Ovary (tissue), 9 donors: ENCODE data around the gene RASSF10. TPM values are rescaled to one million over a fixed set of nuclear protein-coding genes. Genes with fewer than 3 reads are reported as not detected.
A peak's percentile ranks its signal among the peaks of the same experiment; 100 is the strongest.

ENCODE experiments used
- DNase-seq, 5 donors: peaks; one replicate each; pipeline ENCODE4 v3.0.0-alpha.2; 2019 to 2020
- H3K27ac ChIP-seq, 2 donors: fragments of 200-600 bp; one replicate each; pipeline versions ENCODE4 v1.5.1 to v1.8.0; 2019 to 2022
- H3K27me3 ChIP-seq: fragments of 200-600 bp; one replicate; pipeline ENCODE4 v1.8.0; 2022
- H3K36me3 ChIP-seq: fragments of 200-600 bp; sonication (generic); one replicate; pipeline ENCODE4 v1.5.1; 2019
- H3K4me1 ChIP-seq: one replicate; pipeline ENCODE4 v1.8.1; 2013; ENCODE audit warnings: mild to moderate bottlenecking, moderate library complexity; ENCODE audit not compliant: insufficient read depth
- H3K4me3 ChIP-seq: fragments of 200-600 bp; sonication (generic); one replicate; pipeline ENCODE4 v1.5.1; 2017
- H3K9me3 ChIP-seq, 2 donors: fragments of 200-600 bp in 1 of 2; sonication (generic) in 1 of 2; one replicate each; pipeline versions ENCODE4 v1.5.1 to v1.8.1; 2013 to 2019; ENCODE audit warnings: mild to moderate bottlenecking in 1 of 2, moderate library complexity in 1 of 2
- EP300 ChIP-seq: sonication (generic); formaldehyde crosslinking; IDR thresholded peaks from one replicate; pipeline ENCODE4 v1.6.1; 2017; ENCODE audit warnings: antibody characterized with exemption
- POLR2A ChIP-seq: fragments of 450-650 bp; IDR thresholded peaks from one replicate; pipeline ENCODE4 v1.6.1; 2017; ENCODE audit warnings: antibody characterized with exemption, mild to moderate bottlenecking, moderate library complexity
- WGBS, 3 donors: extraction: QIAGEN DNeasy Blood & Tissue Kit in 1 of 3; methylation state at CpG; one replicate each; pipeline versions ENCODE4 v1.1.5 to v1.1.7; 2013 to 2017; 5-methylcytosine and 5-hydroxymethylcytosine counted together
- intact Hi-C, 4 donors: fragments of 100-400 bp; cut with DNase I; formaldehyde crosslinking; loops; one replicate each; pipeline versions ENCODE4 v1.11.0 to v1.15.1; 2022 to 2023
- polyA plus RNA-seq, 2 donors: library from polyadenylated mRNA; stranded (reverse); fragments of 200-250 nt in 1 of 2; fragments of 350-450 nt in 1 of 2; fragmentation: Illumina TruSeq in 1 of 2; extraction: RNeasy Lipid Tissue Mini Kit (QIAGEN cat#74804) in 1 of 2; gene quantifications; one replicate each; pipeline ENCODE4 v1.2.3, GENCODE V29; 2013 to 2014
- total RNA-seq, 7 donors: library from RNA; depleted of rRNA in 2 of 7; stranded (reverse); fragments of >200 nt in 2 of 7; fragmentation: NEBNext Ultra II Directional in 3 of 7; extraction: Animal tissue kit (Norgen Biotek cat#: 25700) in 3 of 7; gene quantifications; one replicate each; pipeline versions ENCODE4 v1.1.0 to v1.2.4, GENCODE V29; 2016 to 2023
- TF ChIP-seq, protein P1 (sequence below), 3 donors: fragments of 450-650 bp in 2 of 3; fragments of 200-600 bp in 1 of 3; IDR thresholded peaks; one replicate each; pipeline versions ENCODE4 v1.5.1 to v1.8.0; 2016 to 2022; ENCODE audit warnings: antibody characterized with exemption in 3 of 3, mild to moderate bottlenecking in 1 of 3
- donor health status: DM: no; HTN: no; CAD: no; lungs with moderate emphysema.
- donor health status: DM: no; HTN: no; CAD: no.
- donor health status: Bipolar disorder and iron deficiency.
- donor health status: DM: yes; HTN: yes; CAD: no.
- donor health status: DM: no; HTN: no; CAD: no.
- donor health status: DM: yes; HTN: yes; CAD: no.

The RASSF10 gene
- total and polyA plus RNA-seq, 9 donors: 0.36 to 3.8 (median 0.72) TPM; not detected in 3

DNA sequence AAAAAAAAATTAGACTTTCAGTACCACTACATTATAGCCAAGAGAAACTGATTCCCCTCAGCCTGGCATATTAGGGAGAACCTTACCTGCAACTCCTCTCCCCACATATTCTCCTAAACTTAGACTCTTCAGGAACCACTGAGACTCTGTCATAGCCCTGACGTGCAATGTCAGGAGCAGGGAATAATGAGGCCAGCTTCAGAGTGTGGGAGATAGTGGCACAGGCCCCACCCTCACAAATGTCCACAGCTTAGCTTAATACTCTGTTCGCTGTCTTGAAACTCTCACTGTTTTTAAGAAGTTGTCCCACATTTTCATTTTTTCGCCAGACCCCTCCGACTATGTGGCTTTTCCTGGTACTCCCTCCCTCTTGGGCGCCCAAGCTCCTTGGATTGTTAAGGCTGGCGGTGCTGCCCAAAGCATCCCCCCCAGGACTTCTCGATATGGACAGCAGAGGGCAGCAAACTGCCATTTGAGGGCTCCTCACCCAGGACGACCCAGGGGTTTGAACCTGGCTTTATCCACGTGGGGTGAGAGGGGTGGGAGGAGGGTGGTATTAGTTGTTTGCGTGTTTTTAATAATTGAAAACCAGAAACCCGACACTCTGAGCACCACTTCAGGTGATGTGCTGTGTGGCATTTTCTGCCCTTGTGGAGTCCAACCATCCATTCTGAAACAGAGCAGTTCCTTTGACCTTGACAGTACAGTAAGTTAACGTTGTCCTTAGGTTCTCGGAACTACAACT is 45.2 kb upstream of the RASSF10 start:
- 10 to 17% (median 12%) methylated on average over 13 of the region's 13 CpGs for WGBS, 3 donors
- intact Hi-C loops: no loop called here

DNA sequence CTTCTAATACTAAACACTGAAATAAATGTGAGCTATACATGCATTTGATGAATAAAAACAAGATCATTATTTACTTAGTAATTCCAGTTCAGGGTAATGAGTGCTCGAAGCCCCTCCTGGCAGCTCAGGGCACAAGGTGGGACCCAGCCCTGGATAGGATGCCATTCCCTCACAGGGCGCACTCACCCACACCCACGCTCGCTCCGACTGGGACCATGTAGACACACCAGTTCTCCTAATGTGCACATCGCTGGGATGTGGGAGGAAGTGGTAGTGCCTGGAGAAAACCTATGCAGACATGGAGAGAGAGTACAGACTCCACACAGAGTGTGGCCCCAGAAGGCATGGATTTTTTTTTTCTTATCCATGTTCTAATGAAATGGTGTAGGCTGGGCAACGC is 44.5 kb upstream of the RASSF10 start:
- 90 to 92% (median 91%) methylated on average over 7 of the region's 7 CpGs for WGBS, 3 donors
- Histone ChIP-seq H3K4me1 (no peaks in the 10 kb centered on the region), H3K36me3 (no peaks in the 10 kb centered on the region), H3K27ac (no peak overlapping the region), H3K4me3 (no peak overlapping the region), H3K9me3 (no peaks in the 10 kb centered on the region), H3K27me3 (no peaks in the 10 kb centered on the region)
- intact Hi-C loops: no loop called here
- TF ChIP-seq, protein P1, sequence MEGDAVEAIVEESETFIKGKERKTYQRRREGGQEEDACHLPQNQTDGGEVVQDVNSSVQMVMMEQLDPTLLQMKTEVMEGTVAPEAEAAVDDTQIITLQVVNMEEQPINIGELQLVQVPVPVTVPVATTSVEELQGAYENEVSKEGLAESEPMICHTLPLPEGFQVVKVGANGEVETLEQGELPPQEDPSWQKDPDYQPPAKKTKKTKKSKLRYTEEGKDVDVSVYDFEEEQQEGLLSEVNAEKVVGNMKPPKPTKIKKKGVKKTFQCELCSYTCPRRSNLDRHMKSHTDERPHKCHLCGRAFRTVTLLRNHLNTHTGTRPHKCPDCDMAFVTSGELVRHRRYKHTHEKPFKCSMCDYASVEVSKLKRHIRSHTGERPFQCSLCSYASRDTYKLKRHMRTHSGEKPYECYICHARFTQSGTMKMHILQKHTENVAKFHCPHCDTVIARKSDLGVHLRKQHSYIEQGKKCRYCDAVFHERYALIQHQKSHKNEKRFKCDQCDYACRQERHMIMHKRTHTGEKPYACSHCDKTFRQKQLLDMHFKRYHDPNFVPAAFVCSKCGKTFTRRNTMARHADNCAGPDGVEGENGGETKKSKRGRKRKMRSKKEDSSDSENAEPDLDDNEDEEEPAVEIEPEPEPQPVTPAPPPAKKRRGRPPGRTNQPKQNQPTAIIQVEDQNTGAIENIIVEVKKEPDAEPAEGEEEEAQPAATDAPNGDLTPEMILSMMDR (IDR thresholded peaks at IDR 0.05): no peak
- TF ChIP-seq POLR2A (no peak), EP300 (no peak)
- DNase-seq: no peak

More for the DNA sequence above, 45.2 kb upstream of the RASSF10 start:
- DNase-seq: peak; percentile 44 to 67 (median 57)
- no peak overlapping the region for H3K27ac ChIP-seq
- H3K4me1 ChIP-seq: no peaks in the 10 kb centered on the region
- H3K36me3 ChIP-seq: no peaks in the 10 kb centered on the region
- H3K9me3 ChIP-seq: no peaks in the 10 kb centered on the region
- H3K27me3 ChIP-seq: no peaks in the 10 kb centered on the region
- TF ChIP-seq, protein P1 (IDR thresholded peaks at IDR 0.05): peak in 2 of 3 donors; percentile 35 to 52
- no peak for TF ChIP-seq EP300
- no peak overlapping the region for H3K4me3 ChIP-seq

DNA sequence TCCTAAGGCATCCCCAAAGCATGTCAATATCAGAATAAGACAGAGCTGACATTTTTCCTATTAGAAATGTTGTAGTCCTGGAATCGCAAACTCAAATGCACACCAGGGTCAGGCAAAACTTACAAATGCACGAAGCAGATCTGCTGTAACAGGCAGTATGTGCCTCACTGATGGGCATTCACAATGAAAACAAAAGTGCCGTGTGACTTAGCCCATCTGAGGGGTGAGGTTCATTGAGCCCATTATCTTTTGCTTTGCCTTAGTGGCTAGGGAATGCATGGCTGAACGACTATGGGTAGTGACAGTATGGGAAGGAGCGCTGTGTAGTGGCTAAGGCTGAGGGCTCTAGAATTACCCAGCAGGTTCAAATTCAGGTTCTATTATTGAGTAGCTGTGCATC is 43.1 kb upstream of the RASSF10 start:
- Histone ChIP-seq H3K27me3 (no peaks in the 10 kb centered on the region), H3K27ac (no peak overlapping the region), H3K36me3 (no peaks in the 10 kb centered on the region), H3K9me3 (no peaks in the 10 kb centered on the region), H3K4me3 (no peak overlapping the region), H3K4me1 (no peaks in the 10 kb centered on the region)
- no peak for DNase-seq
- WGBS, 3 donors: 80 to 89% (median 88%) methylated on average over 5 of the region's 5 CpGs
- TF ChIP-seq, protein P1 (IDR thresholded peaks at IDR 0.05): no peak
- no peak for TF ChIP-seq POLR2A
- TF ChIP-seq EP300: no peak
- intact Hi-C loops: no loop called here

- WGBS, 3 donors: 59 to 84% (median 64%) methylated on average over 1 of the region's 1 CpG
- no peak for DNase-seq
- H3K4me3 ChIP-seq: no peak overlapping the region
These were observed 41.0 kb upstream of the RASSF10 start for GRCh38 chr11:12968101-12968500.

More at GRCh38 chr11:12968101-12968500, 41.0 kb upstream of the RASSF10 start:
- H3K36me3 ChIP-seq: no peaks in the 10 kb centered on the region
- no peaks in the 10 kb centered on the region for H3K9me3 ChIP-seq
- H3K27ac ChIP-seq: no peak overlapping the region
- intact Hi-C loops: no loop called here
- TF ChIP-seq, protein P1 (IDR thresholded peaks at IDR 0.05): no peak
- TF ChIP-seq EP300: no peak
- no peak for TF ChIP-seq POLR2A
- H3K4me1 ChIP-seq: no peaks in the 10 kb centered on the region
- H3K27me3 ChIP-seq: no peaks in the 10 kb centered on the region
